HG03045 (cell line): ENCODE results near the gene NUDT8.
"Not testable (repeated sequence)": the region's sequence is repeated elsewhere in the genome, so short reads cannot be mapped to it uniquely, and the experiment has no call there.

Experiments
- ATAC-seq: cut with Tn5 transposase; IDR thresholded peaks from one replicate; pipeline ENCODE4 v1.9.1; 2021; ENCODE audit warnings: mild to moderate bottlenecking, moderate library complexity; ENCODE audit not compliant: unreplicated experiment

NUDT8 gene

GRCh38 chr11:67594480-67594879 is 35.3 kb downstream of the NUDT8 start:
- no peak for ATAC-seq

DNA sequence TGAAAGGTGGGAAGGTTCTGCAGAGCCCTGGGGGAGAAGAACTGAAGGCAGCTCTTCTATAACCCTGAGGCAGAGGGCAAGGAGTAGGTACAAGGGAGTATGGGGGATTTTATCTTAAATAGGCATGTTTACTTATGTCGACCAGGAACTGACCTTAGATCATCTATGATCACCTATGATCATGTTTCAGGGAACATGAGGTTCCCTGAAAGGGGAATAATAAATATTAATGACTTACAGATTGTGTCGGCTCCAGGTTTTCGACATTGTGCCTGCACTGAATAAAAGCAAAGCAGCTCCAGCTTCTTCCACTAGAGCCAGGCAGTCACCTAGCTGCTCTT is 36.2 kb downstream of the NUDT8 start:
- no peak for ATAC-seq

GRCh38 chr11:67592880-67593564 is 36.7 kb downstream of the NUDT8 start:
- ATAC-seq = no peak

GRCh38 chr11:67588899-67589415 is 40.8 kb downstream of the NUDT8 start:
- not testable (repeated sequence) for ATAC-seq

GRCh38 chr11:67588136-67588503 is 41.6 kb downstream of the NUDT8 start:
- ATAC-seq = no peak

DNA sequence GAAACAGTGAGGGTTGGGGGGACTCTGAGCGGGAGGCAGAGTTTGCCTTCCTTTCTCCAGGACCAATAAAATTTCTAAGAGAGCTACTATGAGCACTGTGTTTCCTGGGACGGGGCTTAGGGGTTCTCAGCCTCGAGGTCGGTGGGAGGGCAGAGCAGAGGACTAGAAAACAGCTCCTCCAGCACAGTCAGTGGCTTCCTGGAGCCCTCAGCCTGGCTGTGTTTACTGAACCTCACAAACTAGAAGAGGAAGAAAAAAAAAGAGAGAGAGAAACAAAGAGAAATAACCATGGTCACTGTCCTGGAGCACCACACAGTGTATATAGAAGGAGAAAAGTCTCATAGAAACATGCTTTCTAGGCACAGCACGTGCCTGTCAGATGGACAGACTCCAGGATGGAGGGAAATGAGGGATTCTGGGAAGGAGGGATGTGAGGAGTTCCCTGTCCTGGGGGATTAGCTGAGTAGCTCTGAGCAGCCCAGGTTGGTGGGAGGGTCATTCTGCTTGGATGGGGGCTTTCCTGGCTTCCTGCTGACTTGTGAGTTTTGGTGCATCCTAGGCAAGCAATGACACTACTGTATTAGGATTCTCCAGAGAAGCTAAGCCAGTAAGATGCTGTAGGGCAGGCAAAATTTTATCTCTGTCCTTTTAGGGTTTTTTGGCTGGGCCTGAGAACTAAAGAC is 43.0 kb downstream of the NUDT8 start:
- ATAC-seq = no peak

DNA sequence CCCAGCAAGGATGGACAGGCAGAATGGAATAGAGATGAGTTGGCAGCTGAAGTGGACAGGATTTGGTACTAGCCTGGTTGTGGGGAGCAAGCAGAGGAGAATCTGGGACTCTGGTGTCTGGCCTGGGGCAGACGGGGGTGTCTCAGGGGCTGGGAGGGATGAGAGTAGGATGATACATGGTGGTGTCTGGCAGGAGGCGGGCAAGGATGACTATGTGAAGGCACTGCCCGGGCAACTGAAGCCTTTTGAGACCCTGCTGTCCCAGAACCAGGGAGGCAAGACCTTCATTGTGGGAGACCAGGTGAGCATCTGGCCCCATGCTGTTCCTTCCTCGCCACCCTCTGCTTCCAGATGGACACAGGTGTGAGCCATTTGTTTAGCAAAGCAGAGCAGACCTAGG is 43.8 kb downstream of the NUDT8 start:
- no peak for ATAC-seq

- no peak for ATAC-seq
These were observed 44.6 kb downstream of the NUDT8 start for GRCh38 chr11:67584881-67585873.

GRCh38 chr11:67584205-67584880 is 45.4 kb downstream of the NUDT8 start:
- ATAC-seq = no peak

DNA sequence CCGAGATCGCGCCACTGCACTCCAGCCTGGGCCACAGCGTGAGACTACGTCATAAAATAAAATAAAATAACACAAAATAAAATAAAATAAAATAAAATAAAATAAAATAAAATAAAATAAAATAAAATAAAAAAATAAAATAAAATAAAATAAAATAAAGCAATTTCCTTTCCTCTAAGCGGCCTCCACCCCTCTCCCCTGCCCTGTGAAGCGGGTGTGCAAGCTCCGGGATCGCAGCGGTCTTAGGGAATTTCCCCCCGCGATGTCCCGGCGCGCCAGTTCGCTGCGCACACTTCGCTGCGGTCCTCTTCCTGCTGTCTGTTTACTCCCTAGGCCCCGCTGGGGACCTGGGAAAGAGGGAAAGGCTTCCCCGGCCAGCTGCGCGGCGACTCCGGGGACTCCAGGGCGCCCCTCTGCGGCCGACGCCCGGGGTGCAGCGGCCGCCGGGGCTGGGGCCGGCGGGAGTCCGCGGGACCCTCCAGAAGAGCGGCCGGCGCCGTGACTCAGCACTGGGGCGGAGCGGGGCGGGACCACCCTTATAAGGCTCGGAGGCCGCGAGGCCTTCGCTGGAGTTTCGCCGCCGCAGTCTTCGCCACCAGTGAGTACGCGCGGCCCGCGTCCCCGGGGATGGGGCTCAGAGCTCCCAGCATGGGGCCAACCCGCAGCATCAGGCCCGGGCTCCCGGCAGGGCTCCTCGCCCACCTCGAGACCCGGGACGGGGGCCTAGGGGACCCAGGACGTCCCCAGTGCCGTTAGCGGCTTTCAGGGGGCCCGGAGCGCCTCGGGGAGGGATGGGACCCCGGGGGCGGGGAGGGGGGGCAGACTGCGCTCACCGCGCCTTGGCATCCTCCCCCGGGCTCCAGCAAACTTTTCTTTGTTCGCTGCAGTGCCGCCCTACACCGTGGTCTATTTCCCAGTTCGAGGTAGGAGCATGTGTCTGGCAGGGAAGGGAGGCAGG is 46.2 kb downstream of the NUDT8 start, which contains the start of gene GSTP1:
Gene GSTP1 (plus strand): TSS at position 566 of the 958 bp plus-strand sequence. CDS start 32 bp downstream, at position 598.
- ATAC-seq = peak; percentile 61

DNA sequence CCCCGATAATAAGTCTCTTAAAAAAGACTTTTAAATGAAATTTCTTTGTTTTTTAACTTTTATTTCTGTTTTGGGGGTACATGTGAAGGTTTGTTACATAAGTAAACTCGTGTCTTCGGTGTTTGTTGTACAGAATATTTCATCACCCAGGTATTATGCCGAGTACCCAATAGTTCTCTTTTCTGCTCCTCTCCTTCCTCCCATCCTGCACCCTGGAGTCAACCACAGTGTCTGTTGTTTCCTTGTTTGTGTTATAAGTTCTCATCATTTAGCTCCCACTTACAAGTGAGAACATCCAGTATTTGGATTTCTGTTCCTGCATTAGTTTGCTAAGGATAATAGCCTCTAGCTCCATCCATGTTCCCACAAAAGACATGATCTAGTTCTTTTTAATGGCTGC is 47.7 kb downstream of the NUDT8 start:
- ATAC-seq = no peak

DNA sequence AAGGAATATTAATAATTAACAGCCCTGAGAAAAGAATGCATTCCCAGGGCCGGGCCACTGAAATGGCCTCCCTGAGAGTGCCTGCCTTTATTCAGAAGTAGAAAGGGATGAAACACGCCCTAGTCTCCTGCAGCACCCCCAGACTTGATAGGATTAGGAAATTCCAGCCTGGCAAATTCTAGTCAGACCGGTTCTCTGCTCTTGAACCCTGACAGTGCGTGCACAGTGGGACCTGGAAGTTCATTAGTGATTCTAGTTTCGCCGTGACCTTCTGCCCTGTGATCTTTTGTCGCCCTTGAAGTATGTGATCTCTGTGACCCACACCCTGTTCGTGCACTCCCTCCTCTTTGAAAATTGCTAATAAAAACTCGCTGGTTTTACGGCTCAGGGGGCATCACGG is 48.3 kb downstream of the NUDT8 start:
- ATAC-seq = no peak

- ATAC-seq = no peak
These were observed 51.8 kb downstream of the NUDT8 start for GRCh38 chr11:67577951-67578350.
